Endodermal cell (in vitro differentiated cells): ENCODE measurements around the gene P4HTM. TPM values are rescaled to one million over a fixed set of nuclear protein-coding genes. Genes with fewer than 3 reads are reported as not detected.

ENCODE experiments used
- DNase-seq: peaks from one replicate; pipeline ENCODE4 v3.0.0-alpha.2; 2017
- H3K27ac ChIP-seq: 2 replicates; pipeline ENCODE4 v1.5.1; 2013; ENCODE audit warnings: mild to moderate bottlenecking, low read depth, low read length, moderate library complexity
- H3K27me3 ChIP-seq: 2 replicates; pipeline ENCODE4 v1.6.1; 2013; ENCODE audit warnings: mild to moderate bottlenecking, low read length, moderate library complexity; ENCODE audit not compliant: insufficient read depth, control insufficient read depth, poor library complexity, severe bottlenecking
- H3K36me3 ChIP-seq: 2 replicates; pipeline ENCODE4 v1.7.0; 2013; ENCODE audit warnings: mild to moderate bottlenecking, low read length, moderate library complexity; ENCODE audit not compliant: control insufficient read depth, insufficient read depth
- H3K4me1 ChIP-seq: one replicate; pipeline ENCODE4 v1.7.0; 2013; ENCODE audit warnings: low read length; ENCODE audit not compliant: control insufficient read depth, insufficient read depth
- H3K4me3 ChIP-seq: 2 replicates; pipeline ENCODE4 v1.5.1; 2013; ENCODE audit warnings: mild to moderate bottlenecking, low read length, moderate library complexity
- H3K9ac ChIP-seq: 2 replicates; pipeline ENCODE4 v1.6.1; 2013; ENCODE audit warnings: mild to moderate bottlenecking, low read length, moderate library complexity; ENCODE audit not compliant: poor library complexity, severe bottlenecking; ENCODE audit errors: extremely low read depth
- H3K9me3 ChIP-seq: 2 replicates; pipeline ENCODE4 v1.6.1; 2013; ENCODE audit warnings: mild to moderate bottlenecking, low read length, moderate library complexity; ENCODE audit not compliant: control insufficient read depth
- H3K27ac Mint-ChIP-seq: 2 replicates; pipeline ENCODE4 v1.8.0; 2020; ENCODE audit warnings: mixed read lengths
- H3K27me3 Mint-ChIP-seq: 2 replicates; pipeline ENCODE4 v1.8.0; 2021; ENCODE audit warnings: mild to moderate bottlenecking, mixed read lengths; ENCODE audit not compliant: insufficient read depth
- H3K36me3 Mint-ChIP-seq: 2 replicates; pipeline ENCODE4 v1.8.0; 2020; ENCODE audit warnings: low read depth, mixed read lengths
- H3K4me1 Mint-ChIP-seq: 2 replicates; pipeline ENCODE4 v1.8.0; 2020; ENCODE audit warnings: mixed read lengths
- H3K4me3 Mint-ChIP-seq: 2 replicates; pipeline ENCODE4 v1.8.0; 2020; ENCODE audit warnings: mild to moderate bottlenecking, moderate library complexity, mixed read lengths
- H3K9me3 Mint-ChIP-seq: 2 replicates; pipeline ENCODE4 v1.8.0; 2020; ENCODE audit warnings: mild to moderate bottlenecking, mixed read lengths
- WGBS, 2 experiments: methylation state at CpG; one replicate each; pipeline versions ENCODE4 v1.1.5 to v1.1.7; 2013; ENCODE audit warnings: missing lambda C conversion rate in 2 of 2, mixed read lengths in 1 of 2; ENCODE audit not compliant: insufficient coverage in 1 of 2, insufficient read length in 1 of 2; 5-methylcytosine and 5-hydroxymethylcytosine counted together
- total RNA-seq, 2 donors: library from RNA; stranded (reverse); fragmentation: NEBNext Ultra II Directional in 1 of 2; extraction: Animal tissue kit (Norgen Biotek cat#: 25700) in 1 of 2; gene quantifications; 2 replicates in 1 of 2; 3 replicates in 1 of 2; pipeline ENCODE4 v1.2.1, GENCODE V29; 2021
- TF ChIP-seq, protein P1 (sequence below): fragments of 200-600 bp; sonication (generic); conservative IDR thresholded peaks from 2 replicates; pipeline ENCODE4 v1.5.0; 2021; ENCODE audit warnings: antibody characterized with exemption, mild to moderate bottlenecking

P4HTM gene
- total RNA-seq, 2 donors from 2014 or later, result 12.4 to 17.6 TPM

DNA sequence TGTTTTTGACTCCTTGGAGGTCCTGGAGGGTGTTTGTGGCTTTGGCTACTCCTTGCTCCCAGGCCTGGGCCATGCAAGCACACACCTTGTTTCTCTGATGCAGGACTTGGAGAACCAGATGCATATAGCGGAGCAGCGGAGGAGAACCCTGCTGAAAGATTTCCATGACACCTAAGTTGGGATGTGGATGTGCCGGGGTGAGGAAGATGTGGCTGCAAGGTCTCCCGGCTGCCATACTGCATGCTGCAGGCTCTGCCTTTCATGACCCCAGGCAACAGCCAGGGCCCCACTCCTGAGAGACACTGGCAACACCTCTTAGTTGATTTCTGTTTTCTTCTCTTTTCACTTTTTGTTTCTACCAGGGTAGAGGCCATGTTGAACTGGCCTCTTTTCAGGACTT is 6.9 kb upstream of the P4HTM start:
- H3K27me3 ChIP-seq, result no peaks in the 10 kb centered on the region
- Mint-ChIP-seq H3K27ac (no peak overlapping the region), H3K36me3 (peaks cover 54% of the 10 kb centered on the region), H3K27me3 (no peaks in the 10 kb centered on the region), H3K9me3 (no peaks in the 10 kb centered on the region), H3K4me1 (no peaks in the 10 kb centered on the region), H3K4me3 (no peak overlapping the region)
- peaks cover 56% of the 10 kb centered on the region for H3K36me3 ChIP-seq
- DNase-seq, result no peak
- H3K9me3 ChIP-seq, result no peaks in the 10 kb centered on the region
- H3K27ac ChIP-seq, result no peak overlapping the region
- TF ChIP-seq, protein P1, sequence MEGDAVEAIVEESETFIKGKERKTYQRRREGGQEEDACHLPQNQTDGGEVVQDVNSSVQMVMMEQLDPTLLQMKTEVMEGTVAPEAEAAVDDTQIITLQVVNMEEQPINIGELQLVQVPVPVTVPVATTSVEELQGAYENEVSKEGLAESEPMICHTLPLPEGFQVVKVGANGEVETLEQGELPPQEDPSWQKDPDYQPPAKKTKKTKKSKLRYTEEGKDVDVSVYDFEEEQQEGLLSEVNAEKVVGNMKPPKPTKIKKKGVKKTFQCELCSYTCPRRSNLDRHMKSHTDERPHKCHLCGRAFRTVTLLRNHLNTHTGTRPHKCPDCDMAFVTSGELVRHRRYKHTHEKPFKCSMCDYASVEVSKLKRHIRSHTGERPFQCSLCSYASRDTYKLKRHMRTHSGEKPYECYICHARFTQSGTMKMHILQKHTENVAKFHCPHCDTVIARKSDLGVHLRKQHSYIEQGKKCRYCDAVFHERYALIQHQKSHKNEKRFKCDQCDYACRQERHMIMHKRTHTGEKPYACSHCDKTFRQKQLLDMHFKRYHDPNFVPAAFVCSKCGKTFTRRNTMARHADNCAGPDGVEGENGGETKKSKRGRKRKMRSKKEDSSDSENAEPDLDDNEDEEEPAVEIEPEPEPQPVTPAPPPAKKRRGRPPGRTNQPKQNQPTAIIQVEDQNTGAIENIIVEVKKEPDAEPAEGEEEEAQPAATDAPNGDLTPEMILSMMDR, result no peak
- no peak overlapping the region for H3K9ac ChIP-seq
- WGBS, 2 experiments, result 91 to 93% methylated on average over 4 of the region's 4 CpGs
- H3K4me3 ChIP-seq, result no peak overlapping the region
- no peaks in the 10 kb centered on the region for H3K4me1 ChIP-seq

DNA sequence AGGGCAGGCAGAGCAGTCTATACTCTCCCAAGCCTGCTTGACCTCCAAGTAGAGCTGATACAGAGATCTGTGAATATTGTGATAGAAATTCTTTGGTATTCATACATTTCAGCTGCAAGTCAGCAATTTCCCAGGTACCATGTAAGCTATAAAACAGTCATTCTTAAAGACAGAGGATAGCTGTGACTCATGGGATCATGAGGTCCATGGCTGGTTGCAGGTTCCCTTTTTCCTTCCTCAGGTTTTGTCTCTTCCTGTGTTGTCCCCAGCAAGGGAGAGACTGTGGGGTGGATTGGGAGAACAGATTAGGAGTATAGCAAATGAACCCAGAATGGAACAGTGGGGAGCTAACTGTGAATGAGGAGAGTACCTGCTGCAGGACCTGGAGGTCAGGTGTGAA is 5.4 kb upstream of the P4HTM start:
- Mint-ChIP-seq H3K27ac (no peak overlapping the region), H3K9me3 (no peaks in the 10 kb centered on the region), H3K36me3 (peaks cover 45% of the 10 kb centered on the region), H3K4me1 (peaks cover 7% of the 10 kb centered on the region), H3K4me3 (no peak overlapping the region), H3K27me3 (peaks cover 8% of the 10 kb centered on the region)
- Histone ChIP-seq H3K4me3 (no peak overlapping the region), H3K36me3 (peaks cover 48% of the 10 kb centered on the region), H3K27ac (no peak overlapping the region), H3K27me3 (peaks cover 6% of the 10 kb centered on the region), H3K9ac (no peak overlapping the region), H3K4me1 (no peaks in the 10 kb centered on the region), H3K9me3 (no peaks in the 10 kb centered on the region)
- DNase-seq, result no peak
- TF ChIP-seq, protein P1, result no peak

DNA sequence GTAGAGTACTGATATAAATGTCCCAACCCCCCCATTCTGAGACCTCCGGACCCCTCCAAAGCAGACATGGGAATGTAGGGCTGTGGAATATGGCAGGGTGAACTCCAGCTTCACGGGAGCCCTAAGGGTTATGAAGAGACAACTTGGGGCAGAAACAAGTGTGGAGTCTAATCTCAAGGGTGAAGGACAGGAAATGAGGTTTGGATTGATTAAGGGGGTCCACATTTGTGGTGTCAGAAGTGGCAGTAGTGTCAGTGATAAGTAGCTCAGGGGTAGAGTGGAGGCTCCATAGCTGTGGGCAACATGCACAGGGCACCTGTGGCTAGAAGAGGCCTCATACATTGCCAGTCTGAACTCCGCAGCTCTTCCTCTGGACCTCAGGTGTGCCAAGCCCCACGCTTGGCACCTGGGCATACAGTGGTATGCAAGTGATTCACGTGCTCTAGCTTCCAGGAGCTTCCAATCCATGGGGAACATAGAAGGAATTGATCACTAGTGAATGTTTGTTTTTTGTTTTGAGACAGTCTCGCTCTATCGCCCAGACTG is 4.1 kb upstream of the P4HTM start:
- no peak for DNase-seq
- H3K36me3 ChIP-seq, result peaks cover 40% of the 10 kb centered on the region
- no peak overlapping the region for H3K4me3 Mint-ChIP-seq
- 86 to 98% methylated on average over 6 to 7 of the region's 7 CpGs for WGBS, 2 experiments
- no peaks in the 10 kb centered on the region for H3K4me1 ChIP-seq
- H3K9ac ChIP-seq, result no peak overlapping the region
- H3K27me3 Mint-ChIP-seq, result peaks cover 10% of the 10 kb centered on the region
- no peak overlapping the region for H3K27ac Mint-ChIP-seq
- H3K4me3 ChIP-seq, result no peak overlapping the region
- no peak overlapping the region for H3K27ac ChIP-seq
- H3K36me3 Mint-ChIP-seq, result peaks cover 35% of the 10 kb centered on the region
- no peaks in the 10 kb centered on the region for H3K9me3 Mint-ChIP-seq
- H3K4me1 Mint-ChIP-seq, result peaks cover 9% of the 10 kb centered on the region
- no peaks in the 10 kb centered on the region for H3K9me3 ChIP-seq
- H3K27me3 ChIP-seq, result peaks cover 9% of the 10 kb centered on the region
- TF ChIP-seq, protein P1, result no peak
